ENCODE measurements around the gene IGFL2.

IGFL2 gene

DNA sequence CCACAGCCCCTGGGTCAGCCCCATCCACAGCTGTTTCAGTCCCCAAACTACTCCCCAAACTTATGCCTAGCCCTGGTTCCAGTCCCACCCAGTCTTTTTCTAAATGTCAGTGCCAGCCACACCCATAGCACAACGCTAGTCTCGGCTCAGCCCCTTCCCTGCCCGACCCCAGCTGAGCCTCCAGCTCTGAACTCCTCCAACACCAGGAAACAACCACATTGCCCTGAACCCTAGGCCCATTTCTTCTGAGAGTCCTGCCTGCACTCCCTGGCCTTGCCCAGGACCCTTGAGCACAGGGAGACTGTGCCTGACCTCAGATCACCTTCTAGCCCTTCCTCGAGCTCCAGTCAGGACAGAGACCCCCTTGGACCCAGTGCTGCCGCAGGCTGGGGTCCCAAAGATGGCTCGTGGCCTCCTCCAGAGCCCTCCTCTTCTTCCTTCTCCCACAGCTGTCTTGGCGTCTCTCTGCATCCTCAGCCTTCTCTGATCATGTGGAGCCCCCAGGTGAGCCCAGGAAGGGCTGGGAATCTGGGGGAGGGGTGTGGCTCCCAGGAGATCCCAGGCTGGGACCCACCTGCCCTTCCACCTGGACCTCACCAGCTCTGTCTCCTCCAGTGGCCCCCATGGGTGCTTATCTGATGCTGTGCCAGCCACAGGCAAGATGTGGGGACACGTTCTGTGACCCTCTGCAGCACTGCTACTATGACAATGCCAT is 48.5 kb downstream of the IGFL2 start:
- H3K36me3 ChIP-seq = no peaks in the 10 kb centered on the region
- H3K9me3 ChIP-seq = no peaks in the 10 kb centered on the region
- H3K4me1 ChIP-seq = peaks cover 13% of the 10 kb centered on the region
- DNase-seq = no peak
- H3K4me3 ChIP-seq (ENCODE audit: low read depth, low read length) = no peak overlapping the region
- TF ChIP-seq, protein P1, sequence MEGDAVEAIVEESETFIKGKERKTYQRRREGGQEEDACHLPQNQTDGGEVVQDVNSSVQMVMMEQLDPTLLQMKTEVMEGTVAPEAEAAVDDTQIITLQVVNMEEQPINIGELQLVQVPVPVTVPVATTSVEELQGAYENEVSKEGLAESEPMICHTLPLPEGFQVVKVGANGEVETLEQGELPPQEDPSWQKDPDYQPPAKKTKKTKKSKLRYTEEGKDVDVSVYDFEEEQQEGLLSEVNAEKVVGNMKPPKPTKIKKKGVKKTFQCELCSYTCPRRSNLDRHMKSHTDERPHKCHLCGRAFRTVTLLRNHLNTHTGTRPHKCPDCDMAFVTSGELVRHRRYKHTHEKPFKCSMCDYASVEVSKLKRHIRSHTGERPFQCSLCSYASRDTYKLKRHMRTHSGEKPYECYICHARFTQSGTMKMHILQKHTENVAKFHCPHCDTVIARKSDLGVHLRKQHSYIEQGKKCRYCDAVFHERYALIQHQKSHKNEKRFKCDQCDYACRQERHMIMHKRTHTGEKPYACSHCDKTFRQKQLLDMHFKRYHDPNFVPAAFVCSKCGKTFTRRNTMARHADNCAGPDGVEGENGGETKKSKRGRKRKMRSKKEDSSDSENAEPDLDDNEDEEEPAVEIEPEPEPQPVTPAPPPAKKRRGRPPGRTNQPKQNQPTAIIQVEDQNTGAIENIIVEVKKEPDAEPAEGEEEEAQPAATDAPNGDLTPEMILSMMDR (IDR thresholded peaks at IDR 0.05; ENCODE audit: low read depth, low read length) = no peak
- H3K27me3 ChIP-seq = no peaks in the 10 kb centered on the region

DNA sequence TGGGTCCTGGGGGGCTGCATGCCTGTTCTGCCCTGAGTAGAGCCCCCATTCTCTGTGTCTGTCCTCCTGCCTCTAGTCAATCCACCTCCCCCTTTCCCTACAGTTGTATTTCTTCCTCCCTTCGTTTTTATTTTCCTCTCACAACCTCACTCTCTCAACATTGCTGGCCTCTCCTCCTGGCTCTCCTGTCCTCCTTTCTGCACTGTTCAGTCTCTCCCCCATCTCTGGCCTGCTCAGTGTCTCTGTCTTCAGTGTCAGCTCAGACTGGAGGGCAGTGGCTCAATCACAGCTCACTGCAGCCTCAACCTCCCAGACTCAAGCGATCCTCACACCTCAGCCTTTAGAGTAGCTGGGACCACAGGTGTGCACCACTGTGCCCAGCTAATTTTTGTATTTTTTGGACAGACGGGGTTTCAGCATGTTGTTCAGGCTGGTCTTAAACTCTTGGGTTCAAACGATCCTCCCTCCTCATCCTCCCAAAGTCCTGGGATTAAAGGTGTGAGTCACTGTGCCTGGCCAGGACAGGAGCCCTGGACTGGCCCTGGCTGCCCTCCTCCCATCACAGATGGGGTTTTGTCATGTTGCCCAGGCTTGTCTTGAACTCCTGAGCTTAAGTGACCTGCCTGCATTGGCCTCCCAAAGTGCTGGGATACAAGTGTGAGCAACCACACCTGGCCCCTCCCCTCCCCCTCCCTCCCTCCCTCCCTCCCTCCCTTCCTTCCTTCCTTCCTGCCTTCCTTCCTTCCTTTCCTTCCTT is 49.5 kb downstream of the IGFL2 start:
- H3K4me1 ChIP-seq = peaks cover 17% of the 10 kb centered on the region
- DNase-seq = no peak
- TF ChIP-seq, protein P1 (IDR thresholded peaks at IDR 0.05; ENCODE audit: low read depth, low read length) = no peak
- no peak overlapping the region for H3K4me3 ChIP-seq (ENCODE audit: low read depth, low read length)
- no peaks in the 10 kb centered on the region for H3K27me3 ChIP-seq
- H3K9me3 ChIP-seq = no peaks in the 10 kb centered on the region
- no peaks in the 10 kb centered on the region for H3K36me3 ChIP-seq

DNA sequence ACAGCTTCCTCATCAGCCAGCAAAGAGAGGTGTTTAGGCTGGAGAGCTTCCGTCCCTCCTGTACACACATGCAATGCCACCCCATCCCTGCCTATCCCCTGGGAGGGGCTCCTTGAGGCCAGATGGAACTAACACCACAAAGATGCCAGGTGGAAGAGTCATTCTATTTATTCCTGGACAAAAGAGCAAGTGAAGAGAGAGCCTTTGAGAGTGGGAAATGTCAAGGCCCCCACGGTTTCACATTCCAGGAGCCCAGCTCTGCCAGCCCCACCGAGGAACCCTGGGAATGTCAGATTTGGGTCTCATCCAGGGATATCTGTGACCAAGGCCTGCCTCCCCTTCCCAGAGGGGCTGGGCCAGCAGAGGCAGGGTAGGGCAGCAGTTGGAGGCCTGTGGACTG is 50.7 kb downstream of the IGFL2 start:
- no peaks in the 10 kb centered on the region for H3K9me3 ChIP-seq
- H3K4me1 ChIP-seq = peaks cover 12% of the 10 kb centered on the region
- H3K4me3 ChIP-seq (ENCODE audit: low read depth, low read length) = no peak overlapping the region
- DNase-seq = no peak
- TF ChIP-seq, protein P1 (IDR thresholded peaks at IDR 0.05; ENCODE audit: low read depth, low read length) = no peak
- H3K27me3 ChIP-seq = no peaks in the 10 kb centered on the region
- H3K36me3 ChIP-seq = no peaks in the 10 kb centered on the region

DNA sequence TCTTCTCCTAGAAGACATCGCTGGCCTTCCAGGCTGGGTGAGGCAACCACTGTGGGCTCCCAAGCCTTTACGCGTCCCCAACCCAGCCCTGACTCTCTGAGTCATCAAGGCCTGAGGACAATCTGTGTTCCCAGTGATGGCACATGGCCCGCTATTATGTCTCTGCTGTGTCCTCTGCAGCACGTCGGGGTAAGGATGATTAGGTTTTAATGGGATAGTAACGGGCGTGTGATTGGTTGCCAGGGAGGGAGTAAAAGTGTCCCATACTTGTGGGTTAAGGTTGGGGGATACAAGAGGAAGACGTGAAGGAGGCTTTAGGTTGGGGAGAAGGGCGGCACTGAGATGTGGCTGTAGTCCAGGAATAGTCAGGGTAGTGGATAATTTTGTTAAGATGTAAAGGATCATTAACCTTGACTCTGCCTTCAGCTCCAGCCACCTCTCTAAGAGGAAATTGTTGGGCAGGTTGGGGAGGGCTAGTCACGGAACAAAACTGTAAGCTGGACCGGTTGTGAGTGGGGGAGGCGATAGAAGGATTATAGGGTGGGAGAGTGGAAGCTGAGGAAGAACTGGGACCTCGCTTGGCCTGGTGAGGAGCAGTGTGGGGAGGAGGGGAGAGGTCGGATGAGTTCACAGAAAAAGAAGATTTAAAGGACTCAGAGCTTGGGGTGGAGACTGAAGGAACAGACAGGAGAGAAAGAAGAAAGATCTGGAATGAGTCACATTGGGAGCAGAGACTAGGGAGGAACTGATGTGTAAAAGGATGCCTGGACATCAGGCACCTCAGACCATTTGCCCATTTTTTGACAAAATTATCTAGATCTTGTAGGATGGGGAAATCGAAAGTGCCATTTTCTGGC is 53.6 kb downstream of the IGFL2 start:
- Histone ChIP-seq H3K9me3 (no peaks in the 10 kb centered on the region), H3K4me3 (ENCODE audit: low read depth, low read length) (peak overlapping the region; percentile 20; the same call in 1 of the 2 replicates), H3K36me3 (no peaks in the 10 kb centered on the region), H3K4me1 (peaks cover 14% of the 10 kb centered on the region), H3K27me3 (no peaks in the 10 kb centered on the region)
- DNase-seq = peak; percentile 76
- TF ChIP-seq, protein P1 (IDR thresholded peaks at IDR 0.05; ENCODE audit: low read depth, low read length) = no peak

DNA sequence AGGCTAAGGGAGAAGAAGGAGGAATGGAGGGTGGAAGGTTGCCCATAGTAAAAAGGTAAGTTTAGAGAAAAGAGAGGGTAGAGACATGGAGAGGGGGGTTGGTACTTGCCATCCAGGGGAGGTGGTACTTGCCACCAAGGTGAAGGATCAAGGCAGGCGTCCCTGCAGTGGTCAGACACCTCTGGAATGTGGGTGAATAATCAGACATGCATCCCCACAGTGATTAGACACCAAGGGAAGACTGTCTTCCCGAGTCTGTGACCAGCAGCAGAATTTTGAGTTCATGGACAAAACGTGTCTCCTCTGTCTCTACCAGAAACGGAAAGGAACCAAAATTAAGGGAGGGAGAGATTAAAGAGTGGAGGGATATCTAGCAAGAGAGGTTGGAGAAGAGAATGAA is 54.4 kb downstream of the IGFL2 start:
- no peaks in the 10 kb centered on the region for H3K27me3 ChIP-seq
- DNase-seq = no peak
- H3K4me3 ChIP-seq (ENCODE audit: low read depth, low read length) = no peak overlapping the region
- H3K4me1 ChIP-seq = peaks cover 14% of the 10 kb centered on the region
- H3K9me3 ChIP-seq = no peaks in the 10 kb centered on the region
- no peaks in the 10 kb centered on the region for H3K36me3 ChIP-seq
- TF ChIP-seq, protein P1 (IDR thresholded peaks at IDR 0.05; ENCODE audit: low read depth, low read length) = no peak
